ENCODE data around the gene TRIM38. TPM values are rescaled to one million over a fixed set of nuclear protein-coding genes. Genes with fewer than 3 reads are reported as not detected.
"Not testable (repeated sequence)": the region's sequence is repeated elsewhere in the genome, so short reads cannot be mapped to it uniquely, and the experiment has no call there.

Gene TRIM38
- total RNA-seq, 3 donors from 2014 or later: 11.4 to 15.8 (median 12.6) TPM

GRCh38 chr6:25992413-25993340 is 30.1 kb downstream of the TRIM38 start:
- H3K4me3 ChIP-seq: peak overlapping the region; percentile 20
- no peaks in the 10 kb centered on the region for H3K4me1 ChIP-seq (ENCODE audit: low read depth)
- H3K9me3 ChIP-seq: no peaks in the 10 kb centered on the region
- intact Hi-C loops (cut with DNase I, micrococcal nuclease): no loop called here
- DNase-seq: peak; percentile 96 to 99 (median 99)
- peak; percentile 100 for TF ChIP-seq CTCF (IDR thresholded peaks at IDR 0.05)
- no peaks in the 10 kb centered on the region for H3K36me3 ChIP-seq (ENCODE audit: low read depth)
- peak; percentile 99 for ATAC-seq

GRCh38 chr6:25993341-25993684 is 30.7 kb downstream of the TRIM38 start:
- ATAC-seq; H3K4me1 ChIP-seq (ENCODE audit: low read depth); intact Hi-C loops (cut with DNase I, micrococcal nuclease); H3K36me3 ChIP-seq (ENCODE audit: low read depth); H3K9me3 ChIP-seq: not testable (repeated sequence)
- peak in 1 of 3 donors; percentile 28 for DNase-seq
- peak overlapping the region; percentile 20 for H3K4me3 ChIP-seq

- H3K36me3 ChIP-seq (ENCODE audit: low read depth): no peaks in the 10 kb centered on the region
- intact Hi-C loops (cut with DNase I, micrococcal nuclease): no loop called here
- no peak for ATAC-seq
Measured at GRCh38 chr6:25995507-25995906, 32.9 kb downstream of the TRIM38 start.

GRCh38 chr6:25997921-25998320 is 35.3 kb downstream of the TRIM38 start:
- TF ChIP-seq CTCF (IDR thresholded peaks at IDR 0.05): no peak
- ATAC-seq (no peak), DNase-seq (no peak)
- Histone ChIP-seq H3K4me3 (no peak overlapping the region), H3K4me1 (ENCODE audit: low read depth) (no peaks in the 10 kb centered on the region), H3K9me3 (no peaks in the 10 kb centered on the region), H3K36me3 (ENCODE audit: low read depth) (no peaks in the 10 kb centered on the region)
- intact Hi-C loops (cut with DNase I, micrococcal nuclease): no loop called here

More at GRCh38 chr6:25995507-25995906, 32.9 kb downstream of the TRIM38 start:
- H3K4me1 ChIP-seq (ENCODE audit: low read depth): no peaks in the 10 kb centered on the region
- TF ChIP-seq CTCF (IDR thresholded peaks at IDR 0.05): no peak
- DNase-seq: no peak
- no peaks in the 10 kb centered on the region for H3K9me3 ChIP-seq
- H3K4me3 ChIP-seq: no peak overlapping the region

GRCh38 chr6:25998379-25998778 is 35.8 kb downstream of the TRIM38 start:
- intact Hi-C loops (cut with DNase I, micrococcal nuclease): no loop called here
- TF ChIP-seq CTCF (IDR thresholded peaks at IDR 0.05): no peak
- Histone ChIP-seq H3K36me3 (ENCODE audit: low read depth) (no peaks in the 10 kb centered on the region), H3K4me1 (ENCODE audit: low read depth) (no peaks in the 10 kb centered on the region), H3K4me3 (no peak overlapping the region), H3K9me3 (no peaks in the 10 kb centered on the region)
- ATAC-seq (no peak), DNase-seq (no peak)

GRCh38 chr6:25999225-25999624 is 36.6 kb downstream of the TRIM38 start:
- DNase-seq; H3K36me3 ChIP-seq (ENCODE audit: low read depth); intact Hi-C loops (cut with DNase I, micrococcal nuclease); H3K9me3 ChIP-seq; H3K4me1 ChIP-seq (ENCODE audit: low read depth); ATAC-seq; H3K4me3 ChIP-seq: not testable (repeated sequence)
